IPS-18a (cell line): ENCODE measurements around the gene MGMT.

Experiments used
- H3K27ac ChIP-seq: one replicate; pipeline ENCODE4 v1.5.1; 2013; ENCODE audit warnings: low read length
- H3K27me3 ChIP-seq: one replicate; pipeline ENCODE4 v1.6.1; 2013; ENCODE audit warnings: mild to moderate bottlenecking, low read length; ENCODE audit not compliant: control insufficient read depth, insufficient read depth
- H3K36me3 ChIP-seq: one replicate; pipeline ENCODE4 v1.6.1; 2013; ENCODE audit warnings: low read depth, low read length; ENCODE audit not compliant: control insufficient read depth
- H3K4me1 ChIP-seq: one replicate; pipeline ENCODE4 v1.6.1; 2013; ENCODE audit warnings: low read depth, low read length; ENCODE audit not compliant: control insufficient read depth
- H3K4me3 ChIP-seq: one replicate; pipeline ENCODE4 v1.5.1; 2013; ENCODE audit warnings: low read length
- H3K9ac ChIP-seq: one replicate; pipeline ENCODE4 v1.6.1; 2013; ENCODE audit warnings: mild to moderate bottlenecking, low read length, moderate library complexity
- H3K9me3 ChIP-seq: one replicate; pipeline ENCODE4 v1.6.1; 2013; ENCODE audit warnings: low read depth, low read length; ENCODE audit not compliant: control insufficient read depth

Gene MGMT

DNA sequence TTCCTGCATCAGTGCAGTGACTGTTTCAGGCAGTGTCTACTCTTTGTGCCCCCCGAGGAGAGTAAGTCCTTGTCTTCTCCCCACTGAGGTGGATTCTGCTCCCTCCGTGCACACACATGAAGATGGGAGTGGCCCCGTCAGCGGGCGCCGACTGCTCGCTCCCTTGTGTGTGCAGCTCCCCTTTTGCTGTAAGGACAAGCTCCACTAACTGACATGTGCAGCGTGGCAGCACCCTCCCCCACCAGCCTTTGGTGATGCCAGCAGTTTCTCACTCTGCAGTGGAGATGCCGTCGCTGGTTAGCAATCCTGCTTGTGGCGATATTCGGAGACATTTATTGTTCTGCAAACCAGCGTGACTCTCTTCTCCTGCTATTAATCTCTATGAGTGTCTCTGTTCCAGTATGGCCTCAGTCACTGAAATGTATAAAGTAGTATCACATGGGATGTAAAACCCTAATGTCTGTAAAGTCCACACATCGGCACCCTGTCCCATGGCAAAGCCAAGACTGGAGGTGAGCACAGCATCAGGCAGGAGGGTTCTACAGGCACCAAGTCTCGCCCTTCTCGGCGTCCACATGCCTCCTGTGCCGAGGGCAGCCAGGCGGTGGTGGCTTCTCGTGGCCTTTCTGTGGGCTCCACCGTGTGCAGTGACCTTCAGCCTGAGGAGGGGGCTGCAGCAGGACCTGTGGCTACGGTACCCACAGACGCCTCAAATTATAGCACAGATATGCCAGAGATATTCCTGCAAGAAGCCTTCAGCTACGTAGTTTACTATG is 294.3 kb downstream of the MGMT start:
- H3K4me1 ChIP-seq = peaks cover 3% of the 10 kb centered on the region

GRCh38 chr10:129761981-129762956 is 295.2 kb downstream of the MGMT start:
- Histone ChIP-seq H3K9me3 (no peaks in the 10 kb centered on the region), H3K9ac (no peak overlapping the region), H3K4me1 (peaks cover 3% of the 10 kb centered on the region), H3K4me3 (no peak overlapping the region), H3K36me3 (no peaks in the 10 kb centered on the region), H3K27me3 (no peaks in the 10 kb centered on the region), H3K27ac (no peak overlapping the region)

More for the DNA sequence above, 294.3 kb downstream of the MGMT start:
- Histone ChIP-seq H3K9ac (no peak overlapping the region), H3K36me3 (no peaks in the 10 kb centered on the region), H3K4me3 (no peak overlapping the region), H3K27ac (no peak overlapping the region), H3K27me3 (no peaks in the 10 kb centered on the region), H3K9me3 (no peaks in the 10 kb centered on the region)

DNA sequence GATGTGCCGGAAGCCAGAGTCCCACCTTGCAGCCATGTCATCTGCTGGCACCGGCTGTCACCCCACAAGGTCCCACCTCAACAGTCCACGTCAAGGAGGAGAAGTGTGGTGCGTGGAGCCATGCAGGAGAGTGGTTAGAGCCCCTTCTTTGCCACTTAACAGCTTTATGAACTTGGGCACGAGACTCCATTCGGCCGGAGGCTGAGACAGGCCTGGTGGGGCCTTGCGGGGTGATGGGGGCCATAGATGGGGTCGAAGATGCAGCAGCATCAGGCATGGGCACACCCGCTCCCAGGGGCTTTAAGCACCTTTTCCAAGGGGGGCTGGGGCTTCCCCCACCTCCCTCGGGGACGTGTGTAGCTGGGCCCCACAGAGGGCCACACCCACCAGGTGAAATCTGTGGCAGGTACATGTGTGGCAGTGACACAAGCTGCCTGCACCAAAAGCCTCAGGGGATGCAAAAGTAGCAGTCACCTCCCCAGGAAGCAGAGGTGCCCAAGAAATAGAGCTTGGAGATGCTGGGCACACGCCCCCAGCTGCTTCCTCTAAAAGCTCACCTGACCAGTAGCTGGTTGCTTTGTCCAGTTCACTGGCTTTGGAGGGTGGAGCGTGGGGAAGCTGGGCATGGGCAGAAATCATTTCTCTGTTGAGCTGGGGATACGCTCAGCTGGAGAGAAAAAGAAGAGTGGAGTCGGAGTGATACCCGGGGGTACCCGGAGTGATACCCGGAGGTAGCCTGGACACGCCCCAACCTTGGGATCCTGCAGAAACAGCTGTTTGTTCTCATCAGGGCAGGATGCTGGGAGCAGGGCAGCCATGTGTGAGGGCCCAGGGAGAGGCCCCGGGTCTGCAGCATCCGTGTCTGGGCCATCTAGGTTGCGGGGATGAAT is 297.2 kb downstream of the MGMT start:
- no peaks in the 10 kb centered on the region for H3K9me3 ChIP-seq
- no peak overlapping the region for H3K9ac ChIP-seq
- H3K27me3 ChIP-seq = no peaks in the 10 kb centered on the region
- no peaks in the 10 kb centered on the region for H3K36me3 ChIP-seq
- no peak overlapping the region for H3K4me3 ChIP-seq
- H3K27ac ChIP-seq = no peak overlapping the region
- peaks cover 3% of the 10 kb centered on the region for H3K4me1 ChIP-seq

DNA sequence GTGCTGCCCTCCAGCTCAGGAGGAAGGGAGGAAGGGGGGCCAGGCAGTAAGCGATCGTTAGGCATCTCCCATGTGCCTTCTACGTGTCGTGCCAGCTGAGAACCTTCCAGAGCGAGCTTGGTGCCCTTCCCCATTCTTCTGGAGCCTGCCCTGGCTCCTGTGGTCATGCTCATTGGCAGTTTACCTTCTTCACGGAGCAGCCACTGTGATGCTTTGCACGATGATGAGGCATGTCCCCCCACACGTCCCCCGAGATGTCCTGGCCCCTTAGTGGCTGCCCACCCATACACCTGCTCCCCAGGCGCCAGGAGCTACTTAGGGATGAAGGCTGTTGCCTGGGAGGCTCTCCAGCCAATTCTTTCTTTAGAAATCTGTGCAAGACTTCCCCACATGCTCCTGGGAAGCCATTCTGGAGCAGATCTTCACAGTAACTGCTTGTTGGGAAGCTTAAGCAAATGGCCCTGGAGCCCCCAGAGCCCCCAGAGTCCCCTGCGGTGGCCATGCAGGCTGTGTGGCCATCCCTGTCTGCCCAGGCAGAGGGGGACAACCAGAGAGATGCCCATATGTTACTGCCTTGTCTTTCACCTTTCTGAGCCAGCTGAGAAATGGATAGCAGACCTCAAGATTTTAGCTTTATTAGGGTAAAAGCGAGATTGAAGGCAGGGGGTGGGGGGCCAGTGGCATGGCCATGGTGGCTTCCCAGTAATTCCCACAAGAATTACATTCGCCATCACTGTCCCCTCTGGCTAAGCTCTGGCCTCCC is 298.0 kb downstream of the MGMT start:
- Histone ChIP-seq H3K9ac (no peak overlapping the region), H3K4me1 (peaks cover 3% of the 10 kb centered on the region), H3K9me3 (no peaks in the 10 kb centered on the region), H3K27ac (no peak overlapping the region), H3K27me3 (no peaks in the 10 kb centered on the region), H3K36me3 (no peaks in the 10 kb centered on the region), H3K4me3 (no peak overlapping the region)

DNA sequence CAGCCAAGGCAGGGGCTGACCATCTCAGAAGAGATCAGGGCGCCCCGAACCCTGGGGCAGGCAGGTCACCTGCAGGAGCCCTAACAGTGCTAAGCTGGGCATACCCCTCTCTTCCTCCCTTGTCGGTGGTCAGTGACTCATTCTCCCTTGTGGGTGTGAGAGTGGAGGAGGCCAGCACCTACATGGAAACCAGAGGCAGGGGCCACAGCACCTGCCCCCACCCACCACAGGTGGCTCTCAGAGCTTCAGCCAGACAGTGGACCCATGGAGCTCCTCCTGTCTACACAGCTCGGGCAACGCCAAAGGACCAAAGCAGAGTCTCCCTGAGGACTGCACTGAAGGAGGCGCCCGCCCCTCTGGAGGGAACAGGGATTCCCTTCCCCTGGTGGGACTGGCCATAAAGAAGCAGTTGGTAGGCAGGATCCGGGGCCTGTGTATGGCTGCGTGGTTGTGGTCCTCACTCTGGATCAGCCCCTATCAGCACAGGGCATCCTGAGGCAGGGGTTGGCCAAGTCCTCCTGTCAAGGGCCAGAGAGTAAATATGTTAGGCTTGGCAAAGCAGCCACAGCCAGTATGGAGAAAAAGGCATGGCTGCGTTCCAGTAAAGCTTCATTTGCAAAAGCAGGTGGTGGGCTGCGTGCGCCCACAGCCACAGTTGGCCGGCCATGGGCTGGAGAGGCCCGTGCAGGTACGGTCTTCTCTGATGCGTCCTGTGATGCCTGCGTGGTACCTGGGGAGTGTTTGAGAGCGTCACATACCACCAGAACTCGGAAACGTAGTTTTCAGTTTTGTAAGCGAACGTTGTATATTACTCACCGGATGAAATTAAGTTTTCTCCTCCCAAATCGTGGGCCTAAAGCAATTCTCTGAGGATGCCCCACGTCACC is 298.9 kb downstream of the MGMT start:
- Histone ChIP-seq H3K36me3 (no peaks in the 10 kb centered on the region), H3K27me3 (no peaks in the 10 kb centered on the region), H3K4me1 (peaks cover 3% of the 10 kb centered on the region), H3K4me3 (no peak overlapping the region), H3K9me3 (no peaks in the 10 kb centered on the region), H3K27ac (no peak overlapping the region), H3K9ac (no peak overlapping the region)

DNA sequence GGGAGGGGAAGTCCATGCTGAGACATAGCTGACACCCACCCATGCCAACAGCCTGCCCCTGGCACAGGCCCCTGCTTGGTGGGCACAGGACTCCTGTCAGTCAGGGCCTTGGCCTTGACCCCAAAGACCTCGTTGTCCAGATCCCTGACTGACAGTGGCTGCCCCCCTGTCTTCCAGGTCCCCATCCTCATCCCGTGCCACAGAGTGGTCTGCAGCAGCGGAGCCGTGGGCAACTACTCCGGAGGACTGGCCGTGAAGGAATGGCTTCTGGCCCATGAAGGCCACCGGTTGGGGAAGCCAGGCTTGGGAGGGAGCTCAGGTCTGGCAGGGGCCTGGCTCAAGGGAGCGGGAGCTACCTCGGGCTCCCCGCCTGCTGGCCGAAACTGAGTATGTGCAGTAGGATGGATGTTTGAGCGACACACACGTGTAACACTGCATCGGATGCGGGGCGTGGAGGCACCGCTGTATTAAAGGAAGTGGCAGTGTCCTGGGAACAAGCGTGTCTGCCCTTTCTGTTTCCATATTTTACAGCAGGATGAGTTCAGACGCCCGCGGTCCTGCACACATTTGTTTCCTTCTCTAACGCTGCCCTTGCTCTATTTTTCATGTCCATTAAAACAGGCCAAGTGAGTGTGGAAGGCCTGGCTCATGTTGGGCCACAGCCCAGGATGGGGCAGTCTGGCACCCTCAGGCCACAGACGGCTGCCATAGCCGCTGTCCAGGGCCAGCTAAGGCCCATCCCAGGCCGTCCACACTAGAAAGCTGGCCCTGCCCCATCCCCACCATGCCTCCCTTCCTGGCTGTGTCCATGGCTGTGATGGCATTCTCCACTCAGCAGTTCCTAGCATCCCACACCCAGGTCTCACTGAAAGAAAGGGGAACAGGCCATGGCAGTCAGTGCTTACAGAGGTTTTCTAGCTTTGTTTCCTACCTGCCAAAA is 299.8 kb downstream of the MGMT start:
- H3K9me3 ChIP-seq = no peaks in the 10 kb centered on the region
- H3K4me3 ChIP-seq = no peak overlapping the region
- peaks cover 3% of the 10 kb centered on the region for H3K4me1 ChIP-seq
- no peaks in the 10 kb centered on the region for H3K36me3 ChIP-seq
- H3K9ac ChIP-seq = no peak overlapping the region
- H3K27ac ChIP-seq = no peak overlapping the region
- H3K27me3 ChIP-seq = no peaks in the 10 kb centered on the region

- Histone ChIP-seq H3K4me1 (no peaks in the 10 kb centered on the region), H3K27ac (no peak overlapping the region), H3K4me3 (no peak overlapping the region), H3K9me3 (no peaks in the 10 kb centered on the region), H3K27me3 (no peaks in the 10 kb centered on the region), H3K9ac (no peak overlapping the region), H3K36me3 (no peaks in the 10 kb centered on the region)
Measured at GRCh38 chr10:129767751-129768150, 300.7 kb downstream of the MGMT start.

GRCh38 chr10:129768437-129769355 is 301.7 kb downstream of the MGMT start:
- no peaks in the 10 kb centered on the region for H3K4me1 ChIP-seq
- H3K9ac ChIP-seq = no peak overlapping the region
- H3K36me3 ChIP-seq = no peaks in the 10 kb centered on the region
- no peaks in the 10 kb centered on the region for H3K9me3 ChIP-seq
- no peak overlapping the region for H3K4me3 ChIP-seq
- H3K27me3 ChIP-seq = no peaks in the 10 kb centered on the region
- H3K27ac ChIP-seq = no peak overlapping the region
